ENCODE measurements around the gene LRRC9.

The LRRC9 gene

DNA sequence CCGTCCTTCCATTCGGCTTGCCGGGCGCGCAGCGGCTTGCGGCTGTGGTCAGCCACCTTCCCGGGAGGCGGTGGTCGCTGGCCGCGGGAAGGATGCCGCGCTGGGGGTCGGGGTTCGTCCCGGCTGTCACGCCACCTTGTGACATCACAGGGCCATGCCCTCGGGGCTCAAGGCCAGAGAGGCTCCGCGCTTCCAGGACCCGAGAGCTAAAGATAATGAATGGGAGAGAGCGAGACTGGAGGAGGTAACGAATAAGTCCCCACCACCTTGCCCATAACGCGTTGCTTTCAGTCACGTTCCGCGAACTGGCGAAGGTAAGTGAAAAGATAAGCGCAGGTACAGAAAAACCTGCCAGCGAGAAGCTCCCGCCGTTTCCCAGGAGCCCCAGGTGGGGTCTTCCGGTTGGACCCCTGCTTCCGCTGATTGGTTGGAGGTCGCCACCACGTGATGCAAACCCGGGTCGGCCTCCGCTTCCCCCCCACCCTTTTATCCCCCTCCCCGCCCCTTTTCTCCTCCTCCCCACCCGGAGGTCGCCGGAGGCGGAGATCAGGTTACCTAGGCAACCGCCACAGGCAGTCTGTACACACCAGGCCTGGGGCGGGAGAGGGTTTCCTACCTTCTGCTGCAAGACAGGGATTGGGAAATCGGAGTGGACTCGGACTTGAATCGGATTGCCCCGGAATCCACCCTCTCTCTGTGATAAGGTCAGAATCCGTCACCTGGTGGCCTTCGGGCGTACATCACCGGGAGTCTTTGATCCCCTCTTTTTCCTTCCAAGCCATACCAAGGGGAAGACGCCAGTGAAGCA is at the start of gene LRRC9:
LRRC9 (plus strand) TSS at position 575 of the 808 bp plus-strand sequence.
- in situ Hi-C loops (cut with HindIII; ENCODE audit: low pct_ligation_motif_present, low pct_unique_long_range_greater_than_20kb, low sequenced_read_pairs): no loop called here
- no peak for DNase-seq

- DNase-seq: peak; percentile 29
Measured at GRCh38 chr14:59870277-59871165, 49.4 kb upstream of the LRRC9 start, which contains the start of gene RTN1. RTN1 (minus strand) TSS chr14:59870776; CDS start chr14:59870630, 146 bp downstream.

GRCh38 chr14:59871166-59871495 is 48.8 kb upstream of the LRRC9 start:
- no peak for DNase-seq
- in situ Hi-C loops (cut with HindIII; ENCODE audit: low pct_ligation_motif_present, low pct_unique_long_range_greater_than_20kb, low sequenced_read_pairs): no loop called here

More at GRCh38 chr14:59870277-59871165, 49.4 kb upstream of the LRRC9 start, which contains the start of gene RTN1:
- in situ Hi-C loops (cut with HindIII; ENCODE audit: low pct_ligation_motif_present, low pct_unique_long_range_greater_than_20kb, low sequenced_read_pairs): no loop called here

DNA sequence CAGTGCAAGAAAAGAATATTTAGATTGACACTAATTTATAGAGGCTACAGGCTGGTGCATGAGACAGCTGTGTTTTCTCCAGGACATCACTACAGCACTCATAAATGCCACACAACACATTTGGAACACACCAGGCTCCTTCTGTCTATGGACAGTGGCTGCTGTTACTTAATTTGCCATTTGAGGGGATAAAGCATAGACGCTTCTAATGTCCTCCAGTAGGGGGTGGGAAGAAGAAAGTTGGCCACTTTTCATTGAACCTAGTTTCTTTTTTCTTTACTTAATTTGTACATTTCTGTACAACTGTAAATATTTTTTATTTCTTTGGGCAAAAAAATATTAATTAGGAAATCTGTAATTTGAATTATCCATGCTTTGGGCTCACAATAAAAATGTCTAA is 37.0 kb upstream of the LRRC9 start:
- DNase-seq: peak; percentile 6

DNA sequence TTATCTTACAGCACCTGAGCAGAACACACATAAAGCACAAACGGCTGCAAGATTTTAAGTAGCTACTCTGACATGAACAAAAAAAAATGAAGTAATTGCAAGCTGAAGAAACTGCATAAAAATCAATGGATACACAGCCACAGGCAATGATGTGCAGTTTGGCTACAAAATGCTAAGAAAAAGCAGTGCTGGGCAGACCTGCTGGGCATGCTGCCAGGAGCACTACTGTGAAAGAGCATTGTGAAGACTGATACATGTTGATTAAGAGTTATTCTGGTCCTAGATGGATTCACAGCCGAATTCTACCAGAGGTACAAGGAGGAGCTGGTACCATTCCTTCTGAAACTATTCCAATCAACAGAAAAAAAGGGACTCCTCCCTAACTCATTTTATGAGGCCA is 29.3 kb upstream of the LRRC9 start:
- in situ Hi-C loops (cut with HindIII; ENCODE audit: low pct_ligation_motif_present, low pct_unique_long_range_greater_than_20kb, low sequenced_read_pairs): no loop called here
- DNase-seq: no peak

More for the DNA sequence above, 37.0 kb upstream of the LRRC9 start:
- in situ Hi-C loops (cut with HindIII; ENCODE audit: low pct_ligation_motif_present, low pct_unique_long_range_greater_than_20kb, low sequenced_read_pairs): no loop called here

DNA sequence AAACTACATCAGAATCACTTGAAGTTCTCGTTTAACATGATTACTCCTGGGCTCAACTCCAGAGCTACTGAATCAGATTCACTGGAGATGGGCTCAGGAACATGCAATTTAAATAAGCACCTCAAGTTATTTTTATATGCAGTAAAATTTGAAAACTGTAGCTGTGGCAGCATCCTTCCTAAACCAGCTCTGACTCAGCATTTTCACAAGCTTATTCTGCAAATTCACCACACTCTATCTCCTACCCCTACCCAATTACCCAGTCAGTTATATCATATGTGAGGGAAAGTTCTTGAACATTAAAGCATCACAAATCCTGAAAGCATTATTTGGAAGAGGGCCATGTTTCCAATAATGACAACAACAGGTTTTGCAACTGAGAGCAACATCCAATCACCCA is 24.2 kb upstream of the LRRC9 start:
- in situ Hi-C loops (cut with HindIII; ENCODE audit: low pct_ligation_motif_present, low pct_unique_long_range_greater_than_20kb, low sequenced_read_pairs): no loop called here
- no peak for DNase-seq

DNA sequence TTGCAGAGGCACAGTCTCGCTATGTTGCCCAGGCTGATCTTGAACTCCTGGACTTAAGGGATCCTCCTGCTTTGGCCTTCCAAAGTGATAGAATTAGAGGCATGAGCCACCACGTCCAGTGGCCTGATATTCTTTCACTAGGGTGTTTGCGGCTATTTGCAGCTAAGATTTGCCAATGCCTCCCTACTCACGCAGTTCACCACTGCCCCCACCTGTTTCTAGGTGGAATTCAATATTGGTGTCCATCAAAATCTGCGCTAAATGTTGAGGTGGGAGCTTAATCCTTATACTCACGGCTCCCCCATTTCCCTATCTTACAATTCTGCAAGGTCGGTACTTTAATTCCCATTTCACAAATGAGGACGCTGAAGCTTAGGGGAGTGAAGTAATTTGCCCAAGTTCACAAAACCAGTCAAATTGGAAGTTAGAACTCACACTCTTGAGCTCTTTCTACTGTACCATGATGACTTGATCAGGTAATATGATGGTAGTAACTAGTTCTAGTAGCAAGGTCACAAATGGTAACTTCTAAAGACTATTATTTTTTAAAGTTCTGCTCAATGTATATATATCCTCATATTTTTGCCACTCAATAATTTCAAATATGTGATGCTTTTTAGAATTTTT is 22.1 kb upstream of the LRRC9 start:
- in situ Hi-C loops (cut with HindIII; ENCODE audit: low pct_ligation_motif_present, low pct_unique_long_range_greater_than_20kb, low sequenced_read_pairs): no loop called here
- peak; percentile 8 for DNase-seq

DNA sequence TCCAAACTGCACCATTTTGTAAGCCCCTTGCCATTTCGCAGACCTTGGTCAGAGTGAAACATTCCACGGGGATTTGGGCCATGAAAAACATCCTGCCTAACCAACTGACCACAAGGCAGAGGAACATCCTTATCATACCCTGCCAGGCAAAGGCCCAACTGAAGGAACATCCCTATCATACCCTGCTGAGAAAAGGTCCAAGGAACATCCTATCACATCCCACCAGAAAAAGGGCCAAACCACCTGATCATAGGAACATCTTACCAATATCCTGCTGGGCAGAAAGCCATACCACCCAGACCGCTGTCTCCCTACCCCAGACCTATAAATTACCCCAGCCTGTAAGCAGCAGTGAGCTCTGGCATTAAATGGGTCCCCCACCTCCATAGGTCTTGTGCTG is 19.4 kb upstream of the LRRC9 start:
- in situ Hi-C loops (cut with HindIII; ENCODE audit: low pct_ligation_motif_present, low pct_unique_long_range_greater_than_20kb, low sequenced_read_pairs): no loop called here
- DNase-seq: no peak

DNA sequence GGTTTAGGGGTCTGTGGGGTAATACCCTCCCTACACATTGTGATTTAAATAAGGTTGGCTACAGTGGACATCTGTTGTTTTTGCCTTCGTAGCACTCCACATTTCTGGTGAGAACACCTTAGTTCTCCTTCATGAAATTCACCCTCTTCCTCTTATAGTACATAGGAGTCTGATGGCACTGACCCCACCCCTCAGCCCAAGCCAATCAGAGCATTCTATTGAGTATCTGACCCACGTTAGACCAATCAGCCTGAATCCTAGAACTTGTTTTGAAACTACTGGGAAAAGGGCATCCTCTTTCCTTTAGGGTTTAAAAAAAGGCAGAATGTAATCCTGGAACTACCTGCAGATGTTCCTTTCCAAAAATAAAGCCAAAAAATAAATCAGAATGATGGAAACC is 15.8 kb upstream of the LRRC9 start:
- DNase-seq: no peak
- in situ Hi-C loops (cut with HindIII; ENCODE audit: low pct_ligation_motif_present, low pct_unique_long_range_greater_than_20kb, low sequenced_read_pairs): no loop called here

- in situ Hi-C loops (cut with HindIII; ENCODE audit: low pct_ligation_motif_present, low pct_unique_long_range_greater_than_20kb, low sequenced_read_pairs): no loop called here
- no peak for DNase-seq
Measured at GRCh38 chr14:59905188-59905587, 14.8 kb upstream of the LRRC9 start.

DNA sequence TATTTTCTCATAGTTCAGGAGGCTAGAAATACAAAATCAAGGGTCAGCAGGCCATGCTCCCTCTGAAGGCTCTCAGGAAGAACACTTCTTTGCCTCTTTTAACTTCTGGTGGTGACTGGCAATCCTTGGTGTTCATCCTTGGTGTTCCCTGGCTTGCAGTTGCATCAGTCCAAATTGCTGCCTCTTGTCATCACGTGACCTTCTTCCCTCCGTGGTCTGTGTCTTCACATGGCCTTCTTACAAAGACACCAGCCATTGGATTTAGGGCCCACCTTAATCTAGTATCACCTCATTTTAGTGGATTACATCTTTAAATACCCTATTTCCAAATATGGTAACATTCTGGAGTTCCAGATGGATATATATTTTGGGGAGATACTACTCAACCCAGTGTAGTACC is 7.5 kb upstream of the LRRC9 start:
- in situ Hi-C loops (cut with HindIII; ENCODE audit: low pct_ligation_motif_present, low pct_unique_long_range_greater_than_20kb, low sequenced_read_pairs): no loop called here
- DNase-seq: no peak

GRCh38 chr14:59913187-59913586 is 6.8 kb upstream of the LRRC9 start:
- no peak for DNase-seq
- in situ Hi-C loops (cut with HindIII; ENCODE audit: low pct_ligation_motif_present, low pct_unique_long_range_greater_than_20kb, low sequenced_read_pairs): no loop called here

- in situ Hi-C loops (cut with HindIII; ENCODE audit: low pct_ligation_motif_present, low pct_unique_long_range_greater_than_20kb, low sequenced_read_pairs): no loop called here
Measured at GRCh38 chr14:59918824-59919569, 947 bp upstream of the LRRC9 start.

DNA sequence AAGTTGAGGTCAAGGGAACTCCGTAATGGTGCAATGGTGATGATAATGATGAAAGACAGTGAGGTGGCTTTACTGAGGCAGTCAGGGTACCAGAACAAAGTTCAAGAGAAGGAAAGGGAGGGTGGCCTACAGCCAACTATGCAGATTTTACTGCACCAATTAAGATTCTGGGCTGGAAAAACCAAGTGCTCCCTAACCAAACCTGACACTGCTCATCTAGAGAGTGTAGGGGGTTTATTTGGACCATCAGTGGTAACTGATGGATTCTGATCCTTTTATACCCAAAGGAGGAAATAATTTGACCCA is 387 bp downstream of the LRRC9 start:
- no peak for DNase-seq
- in situ Hi-C loops (cut with HindIII; ENCODE audit: low pct_ligation_motif_present, low pct_unique_long_range_greater_than_20kb, low sequenced_read_pairs): no loop called here

More at GRCh38 chr14:59918824-59919569, 947 bp upstream of the LRRC9 start:
- DNase-seq: peak; percentile 22

- in situ Hi-C loops (cut with HindIII; ENCODE audit: low pct_ligation_motif_present, low pct_unique_long_range_greater_than_20kb, low sequenced_read_pairs): no loop called here
- DNase-seq: no peak
Measured at GRCh38 chr14:59925797-59926196, 5.9 kb downstream of the LRRC9 start.

DNA sequence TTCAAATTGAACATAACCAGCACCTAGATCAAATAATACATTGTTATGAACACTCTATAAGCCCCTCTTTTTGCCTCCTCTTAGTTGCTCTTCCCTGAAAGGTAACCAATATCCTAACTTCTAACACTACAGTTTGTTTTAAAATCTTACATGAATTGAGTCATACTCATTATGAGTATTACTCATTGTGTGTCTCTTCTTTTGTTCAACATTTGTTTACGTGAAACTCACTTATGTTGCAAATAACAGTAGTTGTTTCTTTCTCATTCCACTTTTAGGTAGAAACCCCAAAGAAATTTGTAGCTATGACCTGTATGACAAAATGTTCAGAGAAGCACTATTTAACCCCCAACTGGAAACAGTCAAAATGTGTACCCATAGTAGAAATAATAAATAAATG is 6.6 kb downstream of the LRRC9 start:
- in situ Hi-C loops (cut with HindIII; ENCODE audit: low pct_ligation_motif_present, low pct_unique_long_range_greater_than_20kb, low sequenced_read_pairs): no loop called here
- DNase-seq: no peak

DNA sequence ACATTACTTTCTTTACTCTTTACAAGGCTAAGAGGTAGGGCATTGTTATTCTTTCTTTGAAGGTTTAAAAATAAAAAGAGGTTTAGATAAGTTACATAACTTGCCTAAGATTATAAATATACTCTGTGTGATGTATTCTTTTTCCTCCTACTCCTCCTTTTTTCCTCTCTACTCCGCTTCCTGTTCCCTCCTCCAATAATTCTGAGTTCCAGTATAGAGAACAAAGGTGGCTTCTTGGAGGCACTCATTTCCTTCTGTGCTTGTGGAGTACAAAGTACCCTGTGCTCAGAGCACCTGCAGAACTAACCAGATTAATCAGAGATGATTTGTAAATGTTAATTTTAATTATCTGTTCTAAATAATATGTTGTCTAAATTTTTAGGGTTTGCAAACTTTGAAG is 11.3 kb downstream of the LRRC9 start:
- in situ Hi-C loops (cut with HindIII; ENCODE audit: low pct_ligation_motif_present, low pct_unique_long_range_greater_than_20kb, low sequenced_read_pairs): no loop called here
- DNase-seq: no peak

- DNase-seq: no peak
- in situ Hi-C loops (cut with HindIII; ENCODE audit: low pct_ligation_motif_present, low pct_unique_long_range_greater_than_20kb, low sequenced_read_pairs): no loop called here
Measured at GRCh38 chr14:59936145-59936544, 16.2 kb downstream of the LRRC9 start.

DNA sequence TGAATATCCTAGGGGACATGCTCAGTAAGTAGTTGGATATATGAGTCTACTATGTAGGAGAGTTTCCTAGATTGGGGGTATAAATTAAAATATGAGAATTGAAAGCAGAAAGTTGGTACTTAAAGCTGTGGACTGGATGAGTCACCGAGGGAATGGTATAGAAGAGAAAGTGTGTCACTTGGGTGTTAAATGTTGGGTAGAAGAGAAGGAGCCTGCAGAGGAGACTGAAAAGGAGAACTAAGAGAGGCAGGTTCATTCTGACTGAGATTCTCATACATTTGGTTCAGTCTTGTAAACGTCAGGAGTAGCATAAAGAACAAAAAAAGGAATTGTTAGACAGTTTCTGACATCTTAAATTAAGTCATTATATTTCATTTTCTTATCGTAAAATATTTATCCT is 19.9 kb downstream of the LRRC9 start:
- DNase-seq: no peak
- in situ Hi-C loops (cut with HindIII; ENCODE audit: low pct_ligation_motif_present, low pct_unique_long_range_greater_than_20kb, low sequenced_read_pairs): no loop called here
